GM18907 (cell line): ENCODE measurements around the gene FAM53B.

Experiments
- ATAC-seq: cut with Tn5 transposase; IDR thresholded peaks from one replicate; pipeline ENCODE4 v1.9.1; 2021; ENCODE audit warnings: mild to moderate bottlenecking, moderate library complexity; ENCODE audit not compliant: unreplicated experiment

Gene FAM53B

GRCh38 chr10:124603376-124604213 lies 140.6 kb downstream of the FAM53B start:
- ATAC-seq = no peak

GRCh38 chr10:124602646-124603365 lies 141.4 kb downstream of the FAM53B start:
- ATAC-seq = no peak

- no peak for ATAC-seq
These were observed 142.0 kb downstream of the FAM53B start for GRCh38 chr10:124602121-124602561.

GRCh38 chr10:124601431-124602120 lies 142.6 kb downstream of the FAM53B start:
- ATAC-seq = peak; percentile 67

- ATAC-seq = peak; percentile 14
These were observed 143.2 kb downstream of the FAM53B start for GRCh38 chr10:124601016-124601415.

GRCh38 chr10:124600051-124600880 lies 143.9 kb downstream of the FAM53B start:
- no peak for ATAC-seq

GRCh38 chr10:124599588-124600050 lies 144.6 kb downstream of the FAM53B start:
- no peak for ATAC-seq

- no peak for ATAC-seq
These were observed 145.2 kb downstream of the FAM53B start for GRCh38 chr10:124598773-124599587.

- ATAC-seq = no peak
These were observed 146.0 kb downstream of the FAM53B start for GRCh38 chr10:124598196-124598595.

GRCh38 chr10:124597846-124598165 lies 146.4 kb downstream of the FAM53B start:
- no peak for ATAC-seq

GRCh38 chr10:124596962-124597845 lies 147.0 kb downstream of the FAM53B start:
- ATAC-seq = no peak

- no peak for ATAC-seq
These were observed 147.9 kb downstream of the FAM53B start for GRCh38 chr10:124596116-124596785.

GRCh38 chr10:124595143-124595883 lies 148.9 kb downstream of the FAM53B start:
- no peak for ATAC-seq

- ATAC-seq = no peak
These were observed 149.9 kb downstream of the FAM53B start for GRCh38 chr10:124594240-124594639.

- no peak for ATAC-seq
These were observed 150.7 kb downstream of the FAM53B start for GRCh38 chr10:124593431-124593985.

GRCh38 chr10:124592736-124593430 lies 151.3 kb downstream of the FAM53B start:
- no peak for ATAC-seq

- ATAC-seq = no peak
These were observed 152.1 kb downstream of the FAM53B start for GRCh38 chr10:124592101-124592500.
